Mesenchymal stem cell (in vitro differentiated cells and primary cell): ENCODE data around the gene FBXO17.

Experiments
- DNase-seq: peaks from one replicate; pipeline ENCODE4 v3.0.0-alpha.2; 2013
- H2AFZ ChIP-seq: one replicate; pipeline ENCODE4 v1.6.1; 2013; ENCODE audit warnings: low read depth, mild to moderate bottlenecking, control low read depth, inconsistent platforms, low read length, moderate library complexity
- H2AK5ac ChIP-seq: 2 replicates; pipeline ENCODE4 v1.6.1; 2013; ENCODE audit warnings: low read length, moderate library complexity, mild to moderate bottlenecking, inconsistent platforms; ENCODE audit not compliant: severe bottlenecking
- H2BK120ac ChIP-seq: one replicate; pipeline ENCODE4 v1.6.1; 2013; ENCODE audit warnings: low read depth, mild to moderate bottlenecking, inconsistent platforms, low read length, moderate library complexity
- H2BK12ac ChIP-seq, 2 experiments: one replicate each; pipeline ENCODE4 v1.6.1; 2013; ENCODE audit warnings: inconsistent platforms in 2 of 2, low read length in 2 of 2, mild to moderate bottlenecking in 2 of 2, moderate library complexity in 2 of 2, control low read depth in 1 of 2
- H2BK15ac ChIP-seq: one replicate; pipeline ENCODE4 v1.6.1; 2013; ENCODE audit warnings: mild to moderate bottlenecking, low read depth, inconsistent platforms; ENCODE audit not compliant: poor library complexity, severe bottlenecking
- H2BK5ac ChIP-seq: 2 replicates; pipeline ENCODE4 v1.6.1; 2013; ENCODE audit warnings: low read depth, mild to moderate bottlenecking, low read length, control low read depth, inconsistent platforms; ENCODE audit not compliant: poor library complexity, severe bottlenecking
- H3K14ac ChIP-seq, 2 experiments: one replicate each; pipeline ENCODE4 v1.6.1; 2013; ENCODE audit warnings: inconsistent platforms in 2 of 2, low read length in 2 of 2, control low read depth in 1 of 2, mild to moderate bottlenecking in 1 of 2, moderate library complexity in 1 of 2
- H3K18ac ChIP-seq, 2 experiments: one replicate each; pipeline ENCODE4 v1.6.1; 2013; ENCODE audit warnings: inconsistent platforms in 2 of 2, low read length in 2 of 2, control low read depth in 1 of 2, low read depth in 1 of 2, mild to moderate bottlenecking in 1 of 2
- H3K23ac ChIP-seq, 2 experiments: one replicate each; pipeline ENCODE4 v1.6.1; 2013; ENCODE audit warnings: inconsistent platforms in 2 of 2, low read length in 2 of 2, mild to moderate bottlenecking in 2 of 2, moderate library complexity in 2 of 2, control low read depth in 1 of 2
- H3K27ac ChIP-seq: 2 replicates; pipeline ENCODE4 v1.5.1; 2013; ENCODE audit warnings: mild to moderate bottlenecking, moderate library complexity, low read length, control low read depth, inconsistent platforms; ENCODE audit not compliant: poor library complexity, severe bottlenecking
- H3K27me3 ChIP-seq, 2 experiments: 2 replicates each; pipeline versions ENCODE4 v1.6.1 to v1.7.0; 2013; ENCODE audit warnings: low read length in 2 of 2, mild to moderate bottlenecking in 2 of 2, moderate library complexity in 2 of 2, control low read depth in 1 of 2, inconsistent platforms in 1 of 2; ENCODE audit not compliant: control insufficient read depth in 1 of 2, insufficient read depth in 1 of 2
- H3K36me3 ChIP-seq, 2 experiments: 2 replicates each; pipeline versions ENCODE4 v1.6.1 to v1.7.0; 2013; ENCODE audit warnings: low read length in 2 of 2, control low read depth in 1 of 2, inconsistent platforms in 1 of 2, low read depth in 1 of 2, mild to moderate bottlenecking in 1 of 2; ENCODE audit not compliant: insufficient read depth in 2 of 2, control insufficient read depth in 1 of 2
- H3K4ac ChIP-seq, 2 experiments: one replicate each; pipeline ENCODE4 v1.6.1; 2013; ENCODE audit warnings: inconsistent platforms in 2 of 2, low read length in 2 of 2, mild to moderate bottlenecking in 2 of 2, moderate library complexity in 2 of 2, control low read depth in 1 of 2, low read depth in 1 of 2
- H3K4me1 ChIP-seq: 2 replicates; pipeline ENCODE4 v1.6.1; 2013; ENCODE audit warnings: low read depth, low read length, control low read depth; ENCODE audit not compliant: control insufficient read depth, insufficient read depth
- H3K4me2 ChIP-seq: 2 replicates; pipeline ENCODE4 v1.6.1; 2013; ENCODE audit warnings: low read length, mild to moderate bottlenecking, inconsistent platforms; ENCODE audit not compliant: poor library complexity, severe bottlenecking
- H3K4me3 ChIP-seq, 2 experiments: 2 replicates each; pipeline versions ENCODE4 v1.5.1 to v1.7.0; 2013; ENCODE audit warnings: low read length in 2 of 2, mild to moderate bottlenecking in 2 of 2, control low read depth in 1 of 2, low read depth in 1 of 2; ENCODE audit not compliant: insufficient read depth in 1 of 2
- H3K79me1 ChIP-seq: replicated peaks from 2 replicates; pipeline ENCODE4 v1.6.1; 2013; ENCODE audit warnings: mild to moderate bottlenecking, control low read depth, low read length, inconsistent platforms; ENCODE audit not compliant: poor library complexity, severe bottlenecking
- H3K9ac ChIP-seq: 2 replicates; pipeline ENCODE4 v1.7.0; 2013; ENCODE audit warnings: mild to moderate bottlenecking, low read length, moderate library complexity
- H3K9me3 ChIP-seq: 2 replicates; pipeline ENCODE4 v1.7.0; 2013; ENCODE audit warnings: mild to moderate bottlenecking, low read length; ENCODE audit not compliant: control insufficient read depth
- H4K8ac ChIP-seq: one replicate; pipeline ENCODE4 v1.6.1; 2013; ENCODE audit warnings: inconsistent platforms, mild to moderate bottlenecking, low read length, moderate library complexity
- H4K91ac ChIP-seq: one replicate; pipeline ENCODE4 v1.6.1; 2013; ENCODE audit warnings: mild to moderate bottlenecking, low read length, inconsistent platforms
- WGBS: methylation state at CpG from one replicate; pipeline ENCODE4 v1.1.7; 2013; ENCODE audit warnings: mixed read lengths; 5-methylcytosine and 5-hydroxymethylcytosine counted together

FBXO17 gene

GRCh38 chr19:38939957-38940356, 35.6 kb downstream of the FBXO17 start:
- no peak overlapping the region for H3K18ac ChIP-seq
- no peak overlapping the region for H2AFZ ChIP-seq
- H3K4me1 ChIP-seq, result no peaks in the 10 kb centered on the region
- H3K9ac ChIP-seq, result no peak overlapping the region
- no peak overlapping the region for H3K4ac ChIP-seq
- no peak overlapping the region for H3K4me3 ChIP-seq
- no peak overlapping the region for H2BK15ac ChIP-seq
- no peaks in the 10 kb centered on the region for H3K9me3 ChIP-seq
- H2BK5ac ChIP-seq, result no peak overlapping the region
- H3K4me2 ChIP-seq, result no peak overlapping the region
- no peak overlapping the region for H4K91ac ChIP-seq
- H3K36me3 ChIP-seq, result peaks cover 7 to 9% of the 10 kb centered on the region in 2 experiments
- no peak overlapping the region for H3K23ac ChIP-seq
- H3K27ac ChIP-seq, result no peak overlapping the region
- peaks cover under 1% of the 10 kb centered on the region for H3K79me1 ChIP-seq
- no peak overlapping the region for H3K14ac ChIP-seq
- H2AK5ac ChIP-seq, result no peak overlapping the region
- no peaks in the 10 kb centered on the region for H3K27me3 ChIP-seq
- no peak overlapping the region for H4K8ac ChIP-seq
- no peak overlapping the region for H2BK120ac ChIP-seq
- no peak overlapping the region for H2BK12ac ChIP-seq
- WGBS, result 79% methylated on average over 5 of the region's 5 CpGs
- DNase-seq, result no peak

- H2AK5ac ChIP-seq, result no peak overlapping the region
Observed at GRCh38 chr19:38933544-38933943, 42.0 kb downstream of the FBXO17 start.

GRCh38 chr19:38932425-38933179, 42.9 kb downstream of the FBXO17 start:
- Histone ChIP-seq H4K91ac (peak overlapping the region; percentile 76), H3K36me3 (peaks cover 23 to 26% of the 10 kb centered on the region in 2 experiments), H2AFZ (no peak overlapping the region), H2AK5ac (peak overlapping the region; percentile 1), H4K8ac (peak overlapping the region; percentile 0), H3K9me3 (no peaks in the 10 kb centered on the region), H2BK120ac (no peak overlapping the region), H3K4ac (no peak overlapping the region), H2BK12ac (no peak overlapping the region), H3K27me3 (no peaks in the 10 kb centered on the region), H3K14ac (no peak overlapping the region), H3K79me1 (peaks cover 27% of the 10 kb centered on the region), H3K9ac (no peak overlapping the region), H3K4me1 (peaks cover 10% of the 10 kb centered on the region), H3K27ac (no peak overlapping the region), H2BK15ac (no peak overlapping the region), H3K18ac (no peak overlapping the region), H3K4me3 (no peak overlapping the region), H2BK5ac (no peak overlapping the region), H3K4me2 (no peak overlapping the region), H3K23ac (no peak overlapping the region)
- WGBS, result 96% methylated on average over 28 of the region's 29 CpGs
- peak; percentile 59 for DNase-seq

More at GRCh38 chr19:38933544-38933943, 42.0 kb downstream of the FBXO17 start:
- H4K91ac ChIP-seq, result no peak overlapping the region
- H3K18ac ChIP-seq, result no peak overlapping the region
- H3K79me1 ChIP-seq, result peaks cover 25% of the 10 kb centered on the region
- no peak overlapping the region for H2AFZ ChIP-seq
- no peak overlapping the region for H3K4me3 ChIP-seq
- no peak overlapping the region for H2BK15ac ChIP-seq
- no peak overlapping the region for H3K4me2 ChIP-seq
- H3K27ac ChIP-seq, result no peak overlapping the region
- no peak overlapping the region for H2BK120ac ChIP-seq
- H2BK12ac ChIP-seq, result no peak overlapping the region
- H3K23ac ChIP-seq, result no peak overlapping the region
- no peak overlapping the region for H2BK5ac ChIP-seq
- no peak for DNase-seq
- H3K27me3 ChIP-seq, result no peaks in the 10 kb centered on the region
- WGBS, result 91% methylated on average over 3 of the region's 4 CpGs
- H3K36me3 ChIP-seq, result peaks cover 21 to 23% of the 10 kb centered on the region in 2 experiments
- no peak overlapping the region for H3K4ac ChIP-seq
- H3K14ac ChIP-seq, result no peak overlapping the region
- peaks cover 10% of the 10 kb centered on the region for H3K4me1 ChIP-seq
- H3K9me3 ChIP-seq, result no peaks in the 10 kb centered on the region
- no peak overlapping the region for H3K9ac ChIP-seq
- H4K8ac ChIP-seq, result no peak overlapping the region

- Histone ChIP-seq H3K79me1 (peaks cover 28% of the 10 kb centered on the region), H3K4me1 (peaks cover 10% of the 10 kb centered on the region), H2BK12ac (no peak overlapping the region), H3K4ac (peak overlapping the region in 1 of 2 experiments; percentile 89), H4K91ac (no peak overlapping the region), H4K8ac (no peak overlapping the region), H3K18ac (no peak overlapping the region), H2AK5ac (no peak overlapping the region), H3K9ac (peak overlapping the region; percentile 95), H3K4me2 (peak overlapping the region; percentile 97), H2BK120ac (no peak overlapping the region), H3K27me3 (no peaks in the 10 kb centered on the region), H3K27ac (no peak overlapping the region), H3K23ac (no peak overlapping the region), H3K14ac (no peak overlapping the region), H3K9me3 (no peaks in the 10 kb centered on the region), H3K36me3 (peaks cover 23 to 28% of the 10 kb centered on the region in 2 experiments), H2BK15ac (no peak overlapping the region), H2AFZ (no peak overlapping the region), H2BK5ac (no peak overlapping the region), H3K4me3 (peak overlapping the region; percentile 80 to 89)
- no peak for DNase-seq
- whole genome bisulfite sequencing, result 35% methylated on average over 5 of the region's 8 CpGs
Observed at GRCh38 chr19:38931521-38931793, 44.1 kb downstream of the FBXO17 start.
